HG03097 (cell line): ENCODE results near the gene CDCA7.
"Not testable (repeated sequence)": the region's sequence is repeated elsewhere in the genome, so short reads cannot be mapped to it uniquely, and the experiment has no call there.

Source experiments
- ATAC-seq: cut with Tn5 transposase; IDR thresholded peaks from one replicate; pipeline ENCODE4 v1.9.1; 2021; ENCODE audit not compliant: unreplicated experiment, low FRiP score

Gene CDCA7

GRCh38 chr2:173357346-173357745 lies 2.7 kb downstream of the CDCA7 start:
- no peak for ATAC-seq

GRCh38 chr2:173358616-173359015 lies 3.9 kb downstream of the CDCA7 start:
- ATAC-seq = no peak

GRCh38 chr2:173359231-173359630 lies 4.6 kb downstream of the CDCA7 start:
- no peak for ATAC-seq

GRCh38 chr2:173370198-173370597 lies 15.5 kb downstream of the CDCA7 start:
- ATAC-seq = no peak

GRCh38 chr2:173371023-173371422 lies 16.4 kb downstream of the CDCA7 start:
- no peak for ATAC-seq

- ATAC-seq = no peak
Measured at GRCh38 chr2:173373290-173373689, 18.6 kb downstream of the CDCA7 start.

- ATAC-seq = no peak
Measured at GRCh38 chr2:173374634-173375033, 20.0 kb downstream of the CDCA7 start.

- ATAC-seq = not testable (repeated sequence)
Measured at GRCh38 chr2:173385534-173385933, 30.9 kb downstream of the CDCA7 start.

GRCh38 chr2:173386021-173386737 lies 31.5 kb downstream of the CDCA7 start:
- ATAC-seq = no peak

GRCh38 chr2:173386738-173387065 lies 32.0 kb downstream of the CDCA7 start:
- ATAC-seq = no peak

- no peak for ATAC-seq
Measured at GRCh38 chr2:173387079-173387478, 32.4 kb downstream of the CDCA7 start.

GRCh38 chr2:173387660-173388059 lies 33.0 kb downstream of the CDCA7 start:
- no peak for ATAC-seq

GRCh38 chr2:173388795-173389194 lies 34.1 kb downstream of the CDCA7 start:
- no peak for ATAC-seq

GRCh38 chr2:173390036-173390435 lies 35.4 kb downstream of the CDCA7 start:
- ATAC-seq = no peak

- ATAC-seq = no peak
Measured at GRCh38 chr2:173392731-173393130, 38.1 kb downstream of the CDCA7 start.

GRCh38 chr2:173393186-173393585 lies 38.5 kb downstream of the CDCA7 start:
- no peak for ATAC-seq

GRCh38 chr2:173393636-173394035 lies 39.0 kb downstream of the CDCA7 start:
- no peak for ATAC-seq

GRCh38 chr2:173394091-173394974 lies 39.7 kb downstream of the CDCA7 start:
- no peak for ATAC-seq

- no peak for ATAC-seq
Measured at GRCh38 chr2:173395567-173396351, 41.1 kb downstream of the CDCA7 start.

GRCh38 chr2:173397539-173397938 lies 42.9 kb downstream of the CDCA7 start:
- ATAC-seq = no peak

- no peak for ATAC-seq
Measured at GRCh38 chr2:173399229-173399628, 44.6 kb downstream of the CDCA7 start.
